Measurements from ENCODE around the gene CHRNB1. TPM values are rescaled to one million over a fixed set of nuclear protein-coding genes. Genes with fewer than 3 reads are reported as not detected.

Gene CHRNB1
- total and polyA plus RNA-seq, 10 of the 15 experiments (the other 5 are each of a cell fraction or from before 2014, with no cell fraction given), result 5.8 to 14.8 (median 11.3) TPM

DNA sequence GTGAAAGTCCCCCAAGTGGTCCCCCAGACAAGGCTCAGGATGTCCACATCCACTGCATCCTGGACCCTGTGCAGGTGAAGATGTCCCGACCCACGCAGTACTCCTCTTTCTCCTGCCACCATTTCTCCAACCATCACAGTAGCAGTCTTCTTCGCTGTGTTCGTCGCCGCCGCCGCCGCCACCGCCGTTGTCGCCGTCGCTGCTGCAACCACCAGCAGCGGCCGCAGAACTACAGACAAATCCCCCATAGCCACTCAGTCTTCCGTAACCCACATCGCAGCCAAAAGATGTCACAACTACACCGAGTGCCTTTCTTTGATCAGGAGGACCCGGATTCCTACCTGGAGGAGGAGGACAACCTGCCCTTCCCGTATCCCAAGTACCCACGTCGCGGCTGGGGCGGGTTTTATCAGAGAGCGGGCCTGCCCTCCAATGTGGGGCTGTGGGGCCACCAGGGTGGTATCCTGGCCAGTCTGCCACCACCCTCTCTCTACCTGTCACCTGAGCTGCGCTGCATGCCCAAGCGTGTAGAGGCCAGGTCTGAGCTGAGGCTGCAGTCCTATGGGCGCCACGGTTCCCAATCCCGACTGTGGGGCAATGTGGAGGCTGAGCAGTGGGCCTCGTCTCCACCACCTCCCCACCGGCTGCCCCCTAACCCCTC, 18.5 kb upstream of the CHRNB1 start:
- Histone ChIP-seq H3K79me2 (ENCODE audit: control insufficient read depth, insufficient read depth, low read length) (no peaks in the 10 kb centered on the region), H3K4me3 (no peak overlapping the region), H3K4me1 (ENCODE audit: control insufficient read depth, insufficient read depth, low read length) (no peaks in the 10 kb centered on the region), H3K27me3 (replicated peaks in 1 of 2; ENCODE audit: control insufficient read depth in 2 of 2, insufficient read depth in 2 of 2, low read length in 1 of 2) (no peaks in the 10 kb centered on the region; a peak in 1 of 4 replicates), H3K4me2 (ENCODE audit: control insufficient read depth, insufficient read depth) (no peak overlapping the region), H3K36me3 (ENCODE audit: control insufficient read depth in 2 of 2, insufficient read depth in 2 of 2, low read length in 1 of 2) (no peaks in the 10 kb centered on the region), H3K27ac (ENCODE audit: control insufficient read depth, insufficient read depth) (no peak overlapping the region), H3K9ac (ENCODE audit: control insufficient read depth, insufficient read depth, low read length) (no peak overlapping the region), H2AFZ (ENCODE audit: control insufficient read depth, low read depth, low read length) (no peak overlapping the region), H3K9me3 (replicated peaks; ENCODE audit: control insufficient read depth, insufficient read depth, low read length) (no peaks in the 10 kb centered on the region), H4K20me1 (ENCODE audit: control insufficient read depth, insufficient read depth) (no peaks in the 10 kb centered on the region)
- FAIRE-seq (no peak), ATAC-seq (no peak), DNase-seq (ENCODE audit: low read depth, low spot score) (no peak)
- ChIA-PET SMC1A (ENCODE audit: uncharacterized antibody, unreplicated experiment) (no interaction called here), POLR2A (no interaction called here), CTCF (interaction anchor here (0.8 kb wide), 1 partner anchor 70 kb away, joined by 3 read pairs; no protein-coding TSS in a partner anchor), RAD21 (ENCODE audit: unreplicated experiment) (no interaction called here)
- no TSS peak for BruUV-seq (replicated peaks)
- WGBS (ENCODE audit: insufficient coverage, insufficient replicate concordance, low lambda C conversion rate, missing lambda C conversion rate), result 67% methylated on average over 33 of the region's 33 CpGs
- in situ Hi-C loops (cut with MboI), result no loop called here
- intact Hi-C loops (cut with micrococcal nuclease; ENCODE audit: unreplicated experiment), result no loop called here
- no peak for TF ChIP-seq ZBED1 (IDR thresholded peaks at IDR 0.05; ENCODE audit: borderline replicate concordance)
- TF ChIP-seq, protein P1, sequence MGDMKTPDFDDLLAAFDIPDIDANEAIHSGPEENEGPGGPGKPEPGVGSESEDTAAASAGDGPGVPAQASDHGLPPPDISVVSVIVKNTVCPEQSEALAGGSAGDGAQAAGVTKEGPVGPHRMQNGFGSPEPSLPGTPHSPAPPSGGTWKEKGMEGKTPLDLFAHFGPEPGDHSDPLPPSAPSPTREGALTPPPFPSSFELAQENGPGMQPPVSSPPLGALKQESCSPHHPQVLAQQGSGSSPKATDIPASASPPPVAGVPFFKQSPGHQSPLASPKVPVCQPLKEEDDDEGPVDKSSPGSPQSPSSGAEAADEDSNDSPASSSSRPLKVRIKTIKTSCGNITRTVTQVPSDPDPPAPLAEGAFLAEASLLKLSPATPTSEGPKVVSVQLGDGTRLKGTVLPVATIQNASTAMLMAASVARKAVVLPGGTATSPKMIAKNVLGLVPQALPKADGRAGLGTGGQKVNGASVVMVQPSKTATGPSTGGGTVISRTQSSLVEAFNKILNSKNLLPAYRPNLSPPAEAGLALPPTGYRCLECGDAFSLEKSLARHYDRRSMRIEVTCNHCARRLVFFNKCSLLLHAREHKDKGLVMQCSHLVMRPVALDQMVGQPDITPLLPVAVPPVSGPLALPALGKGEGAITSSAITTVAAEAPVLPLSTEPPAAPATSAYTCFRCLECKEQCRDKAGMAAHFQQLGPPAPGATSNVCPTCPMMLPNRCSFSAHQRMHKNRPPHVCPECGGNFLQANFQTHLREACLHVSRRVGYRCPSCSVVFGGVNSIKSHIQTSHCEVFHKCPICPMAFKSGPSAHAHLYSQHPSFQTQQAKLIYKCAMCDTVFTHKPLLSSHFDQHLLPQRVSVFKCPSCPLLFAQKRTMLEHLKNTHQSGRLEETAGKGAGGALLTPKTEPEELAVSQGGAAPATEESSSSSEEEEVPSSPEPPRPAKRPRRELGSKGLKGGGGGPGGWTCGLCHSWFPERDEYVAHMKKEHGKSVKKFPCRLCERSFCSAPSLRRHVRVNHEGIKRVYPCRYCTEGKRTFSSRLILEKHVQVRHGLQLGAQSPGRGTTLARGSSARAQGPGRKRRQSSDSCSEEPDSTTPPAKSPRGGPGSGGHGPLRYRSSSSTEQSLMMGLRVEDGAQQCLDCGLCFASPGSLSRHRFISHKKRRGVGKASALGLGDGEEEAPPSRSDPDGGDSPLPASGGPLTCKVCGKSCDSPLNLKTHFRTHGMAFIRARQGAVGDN (IDR thresholded peaks at IDR 0.05), result no peak
- TF ChIP-seq NBN (IDR thresholded peaks at IDR 0.05), result no peak
- TF ChIP-seq RFX5 (IDR thresholded peaks at IDR 0.05; ENCODE audit: low read depth, low read length), result no peak
- TF ChIP-seq, protein P2, sequence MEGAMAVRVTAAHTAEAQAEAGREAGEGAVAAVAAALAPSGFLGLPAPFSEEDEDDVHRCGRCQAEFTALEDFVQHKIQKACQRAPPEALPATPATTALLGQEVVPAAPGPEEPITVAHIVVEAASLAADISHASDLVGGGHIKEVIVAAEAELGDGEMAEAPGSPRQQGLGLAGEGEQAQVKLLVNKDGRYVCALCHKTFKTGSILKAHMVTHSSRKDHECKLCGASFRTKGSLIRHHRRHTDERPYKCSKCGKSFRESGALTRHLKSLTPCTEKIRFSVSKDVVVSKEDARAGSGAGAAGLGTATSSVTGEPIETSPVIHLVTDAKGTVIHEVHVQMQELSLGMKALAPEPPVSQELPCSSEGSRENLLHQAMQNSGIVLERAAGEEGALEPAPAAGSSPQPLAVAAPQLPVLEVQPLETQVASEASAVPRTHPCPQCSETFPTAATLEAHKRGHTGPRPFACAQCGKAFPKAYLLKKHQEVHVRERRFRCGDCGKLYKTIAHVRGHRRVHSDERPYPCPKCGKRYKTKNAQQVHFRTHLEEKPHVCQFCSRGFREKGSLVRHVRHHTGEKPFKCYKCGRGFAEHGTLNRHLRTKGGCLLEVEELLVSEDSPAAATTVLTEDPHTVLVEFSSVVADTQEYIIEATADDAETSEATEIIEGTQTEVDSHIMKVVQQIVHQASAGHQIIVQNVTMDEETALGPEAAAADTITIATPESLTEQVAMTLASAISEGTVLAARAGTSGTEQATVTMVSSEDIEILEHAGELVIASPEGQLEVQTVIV (IDR thresholded peaks at IDR 0.05; ENCODE audit: borderline replicate concordance, partially characterized antibody), result no peak
- TF ChIP-seq, protein P3, sequence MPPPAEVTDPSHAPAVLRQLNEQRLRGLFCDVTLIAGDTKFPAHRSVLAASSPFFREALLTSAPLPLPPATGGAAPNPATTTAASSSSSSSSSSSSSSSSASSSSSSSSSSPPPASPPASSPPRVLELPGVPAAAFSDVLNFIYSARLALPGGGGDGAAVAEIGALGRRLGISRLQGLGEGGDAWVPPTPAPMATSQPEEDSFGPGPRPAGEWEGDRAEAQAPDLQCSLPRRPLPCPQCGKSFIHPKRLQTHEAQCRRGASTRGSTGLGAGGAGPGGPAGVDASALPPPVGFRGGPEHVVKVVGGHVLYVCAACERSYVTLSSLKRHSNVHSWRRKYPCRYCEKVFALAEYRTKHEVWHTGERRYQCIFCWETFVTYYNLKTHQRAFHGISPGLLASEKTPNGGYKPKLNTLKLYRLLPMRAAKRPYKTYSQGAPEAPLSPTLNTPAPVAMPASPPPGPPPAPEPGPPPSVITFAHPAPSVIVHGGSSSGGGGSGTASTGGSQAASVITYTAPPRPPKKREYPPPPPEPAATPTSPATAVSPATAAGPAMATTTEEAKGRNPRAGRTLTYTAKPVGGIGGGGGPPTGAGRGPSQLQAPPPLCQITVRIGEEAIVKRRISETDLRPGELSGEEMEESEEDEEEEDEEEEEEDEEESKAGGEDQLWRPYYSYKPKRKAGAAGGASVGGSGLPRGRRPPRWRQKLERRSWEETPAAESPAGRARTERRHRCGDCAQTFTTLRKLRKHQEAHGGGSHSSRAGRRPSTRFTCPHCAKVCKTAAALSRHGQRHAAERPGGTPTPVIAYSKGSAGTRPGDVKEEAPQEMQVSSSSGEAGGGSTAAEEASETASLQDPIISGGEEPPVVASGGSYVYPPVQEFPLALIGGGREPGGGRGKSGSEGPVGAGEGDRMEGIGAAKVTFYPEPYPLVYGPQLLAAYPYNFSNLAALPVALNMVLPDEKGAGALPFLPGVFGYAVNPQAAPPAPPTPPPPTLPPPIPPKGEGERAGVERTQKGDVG (CRISPR knock-in tag; IDR thresholded peaks at IDR 0.05), result no peak
- no peak for TF ChIP-seq PAX5 (IDR thresholded peaks at IDR 0.05; ENCODE audit: borderline replicate concordance, low read depth, low read length)
- TF ChIP-seq, protein P4, sequence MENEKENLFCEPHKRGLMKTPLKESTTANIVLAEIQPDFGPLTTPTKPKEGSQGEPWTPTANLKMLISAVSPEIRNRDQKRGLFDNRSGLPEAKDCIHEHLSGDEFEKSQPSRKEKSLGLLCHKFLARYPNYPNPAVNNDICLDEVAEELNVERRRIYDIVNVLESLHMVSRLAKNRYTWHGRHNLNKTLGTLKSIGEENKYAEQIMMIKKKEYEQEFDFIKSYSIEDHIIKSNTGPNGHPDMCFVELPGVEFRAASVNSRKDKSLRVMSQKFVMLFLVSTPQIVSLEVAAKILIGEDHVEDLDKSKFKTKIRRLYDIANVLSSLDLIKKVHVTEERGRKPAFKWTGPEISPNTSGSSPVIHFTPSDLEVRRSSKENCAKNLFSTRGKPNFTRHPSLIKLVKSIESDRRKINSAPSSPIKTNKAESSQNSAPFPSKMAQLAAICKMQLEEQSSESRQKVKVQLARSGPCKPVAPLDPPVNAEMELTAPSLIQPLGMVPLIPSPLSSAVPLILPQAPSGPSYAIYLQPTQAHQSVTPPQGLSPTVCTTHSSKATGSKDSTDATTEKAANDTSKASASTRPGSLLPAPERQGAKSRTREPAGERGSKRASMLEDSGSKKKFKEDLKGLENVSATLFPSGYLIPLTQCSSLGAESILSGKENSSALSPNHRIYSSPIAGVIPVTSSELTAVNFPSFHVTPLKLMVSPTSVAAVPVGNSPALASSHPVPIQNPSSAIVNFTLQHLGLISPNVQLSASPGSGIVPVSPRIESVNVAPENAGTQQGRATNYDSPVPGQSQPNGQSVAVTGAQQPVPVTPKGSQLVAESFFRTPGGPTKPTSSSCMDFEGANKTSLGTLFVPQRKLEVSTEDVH (IDR thresholded peaks at IDR 0.05; ENCODE audit: low read depth, partially characterized antibody), result no peak

Data from GM12878 (cell line).